ENCODE results near the gene NFIA.

GRCh38 chr1:61268546-61269240, 186.3 kb downstream of the NFIA start:
- TF ChIP-seq POLR2AphosphoS5 (IDR thresholded peaks at IDR 0.05; ENCODE audit: low read depth, low read length) (no peak), TAF1 (IDR thresholded peaks at IDR 0.05; ENCODE audit: low read depth, low read length) (no peak)

Data from GM12891 (cell line).